ENCODE results near the gene PPP2R2B.

The PPP2R2B gene

DNA sequence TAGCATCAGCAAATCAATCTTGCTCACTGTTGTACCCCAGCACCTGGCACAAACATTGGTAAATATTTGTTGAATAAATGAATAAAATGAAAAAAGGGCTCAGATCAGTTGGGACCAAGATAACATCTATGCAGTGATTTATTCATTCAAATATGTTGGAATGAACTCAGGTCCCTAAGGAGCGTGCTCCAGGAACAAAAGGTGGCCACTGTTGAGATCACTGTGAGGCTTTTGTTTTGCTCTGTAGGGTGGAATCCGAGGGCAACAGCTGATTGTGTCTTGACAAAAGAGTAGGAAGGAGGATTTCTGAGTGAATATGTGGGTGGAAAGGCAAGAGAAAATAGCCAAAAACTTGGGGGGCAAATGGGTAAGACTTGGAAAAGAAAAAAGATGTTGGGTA is 89.7 kb downstream of the PPP2R2B start:
- H3K27me3 Mint-ChIP-seq = no peaks in the 10 kb centered on the region
- ATAC-seq (replicated peaks; ENCODE audit: extremely low read depth, poor library complexity, severe bottlenecking) (no peak), DNase-seq (ENCODE audit: low spot score in 2 of 2) (no peak)
- no peak overlapping the region for H3K27ac Mint-ChIP-seq (ENCODE audit: low read depth)
- H3K4me3 Mint-ChIP-seq = no peak overlapping the region
- H3K36me3 Mint-ChIP-seq (ENCODE audit: insufficient read depth) = peaks cover 2% of the 10 kb centered on the region
- H3K4me1 Mint-ChIP-seq = peaks cover 61% of the 10 kb centered on the region
- H3K9me3 Mint-ChIP-seq = no peaks in the 10 kb centered on the region

DNA sequence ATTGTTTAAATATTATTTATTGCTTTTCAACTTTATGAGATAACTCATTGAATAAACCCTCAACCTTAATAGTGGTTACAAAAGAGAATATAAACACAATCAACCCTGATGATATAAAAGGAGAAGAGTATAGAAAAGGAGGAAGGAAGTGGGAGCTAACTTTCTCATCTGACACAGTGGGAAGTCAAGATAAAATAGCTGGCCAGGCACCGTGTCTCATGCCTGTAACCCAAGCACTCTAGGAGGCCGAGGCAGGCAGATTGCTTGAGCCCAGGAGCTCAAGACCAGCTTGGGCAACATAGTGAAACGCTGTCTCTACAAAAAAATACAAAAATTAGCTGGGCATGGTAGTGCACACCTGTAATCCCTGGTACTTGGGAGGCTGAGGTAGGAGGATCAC is 93.5 kb downstream of the PPP2R2B start:
- peak overlapping the region; percentile 24 for H3K27ac Mint-ChIP-seq (ENCODE audit: low read depth)
- H3K27me3 Mint-ChIP-seq = no peaks in the 10 kb centered on the region
- ATAC-seq (replicated peaks; ENCODE audit: extremely low read depth, poor library complexity, severe bottlenecking) (no peak), DNase-seq (ENCODE audit: low spot score in 2 of 2) (no peak)
- peaks cover 57% of the 10 kb centered on the region for H3K4me1 Mint-ChIP-seq
- peaks cover 4% of the 10 kb centered on the region for H3K36me3 Mint-ChIP-seq (ENCODE audit: insufficient read depth)
- no peak overlapping the region for H3K4me3 Mint-ChIP-seq
- H3K9me3 Mint-ChIP-seq = no peaks in the 10 kb centered on the region

- H3K27ac Mint-ChIP-seq (ENCODE audit: low read depth) = no peak overlapping the region
- H3K27me3 Mint-ChIP-seq = no peaks in the 10 kb centered on the region
- peaks cover 39% of the 10 kb centered on the region for H3K4me1 Mint-ChIP-seq
- no peak for DNase-seq (ENCODE audit: low spot score in 2 of 2)
- H3K4me3 Mint-ChIP-seq = no peak overlapping the region
- peaks cover 6% of the 10 kb centered on the region for H3K36me3 Mint-ChIP-seq (ENCODE audit: insufficient read depth)
- H3K9me3 Mint-ChIP-seq = no peaks in the 10 kb centered on the region
- no peak for ATAC-seq (replicated peaks; ENCODE audit: extremely low read depth, poor library complexity, severe bottlenecking)
These were observed 97.4 kb downstream of the PPP2R2B start for GRCh38 chr5:146781157-146781556.

DNA sequence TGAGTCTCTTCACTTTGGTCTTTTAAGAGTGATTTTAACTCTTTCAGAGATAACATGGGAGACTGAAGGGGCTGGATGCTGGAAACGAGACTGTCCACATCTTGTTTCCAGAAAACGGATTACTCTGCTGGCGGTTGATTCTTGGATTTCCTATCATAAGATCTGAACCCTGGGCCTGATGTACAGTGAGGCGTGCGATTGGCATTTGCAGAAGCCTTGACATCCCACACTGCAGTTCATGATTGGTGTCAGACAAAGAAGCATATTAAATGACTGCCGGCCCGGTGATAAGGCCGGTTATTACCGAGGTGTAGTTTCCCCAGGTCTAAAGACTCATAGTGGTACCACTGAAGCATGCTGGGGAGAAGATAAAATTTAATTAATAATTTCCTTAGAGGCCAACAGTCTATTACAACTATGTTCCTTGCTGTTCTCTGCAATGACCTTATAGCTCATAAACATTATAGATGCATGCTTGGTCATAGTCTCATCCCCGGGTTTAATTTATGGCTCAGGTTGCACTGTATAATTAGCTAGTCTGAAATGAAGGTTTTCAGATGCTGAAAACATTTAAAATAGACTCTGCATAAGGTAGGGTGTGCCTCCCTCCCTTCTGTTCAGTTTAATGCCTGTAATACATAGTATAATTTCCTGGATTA is 99.2 kb downstream of the PPP2R2B start:
- Mint-ChIP-seq H3K4me3 (no peak overlapping the region), H3K4me1 (peaks cover 31% of the 10 kb centered on the region), H3K27me3 (no peaks in the 10 kb centered on the region), H3K27ac (ENCODE audit: low read depth) (no peak overlapping the region), H3K36me3 (ENCODE audit: insufficient read depth) (peaks cover 4% of the 10 kb centered on the region), H3K9me3 (no peaks in the 10 kb centered on the region)
- no peak for DNase-seq (ENCODE audit: low spot score in 2 of 2)
- ATAC-seq (replicated peaks; ENCODE audit: extremely low read depth, poor library complexity, severe bottlenecking) = no peak

DNA sequence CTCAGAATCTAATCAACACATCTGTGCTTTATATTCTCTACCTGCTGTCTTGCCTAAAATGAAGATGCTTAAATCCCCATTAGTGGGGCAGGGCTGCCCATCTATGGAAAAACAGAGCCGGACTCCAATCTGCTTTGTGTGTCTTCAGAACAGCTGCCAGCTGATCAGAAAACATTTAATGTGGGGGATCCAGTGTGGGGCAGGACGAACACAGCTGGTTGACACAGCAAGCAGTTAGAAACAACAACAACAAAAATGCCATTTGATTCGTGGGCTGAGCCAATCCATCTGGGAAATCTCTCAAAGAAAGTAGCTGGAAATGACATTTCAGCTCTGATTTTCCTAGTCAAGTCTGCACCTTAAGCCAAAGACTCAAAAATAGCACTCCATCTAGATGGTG is 99.8 kb downstream of the PPP2R2B start:
- H3K9me3 Mint-ChIP-seq = no peaks in the 10 kb centered on the region
- ATAC-seq (replicated peaks; ENCODE audit: extremely low read depth, poor library complexity, severe bottlenecking) (no peak), DNase-seq (ENCODE audit: low spot score in 2 of 2) (no peak)
- peaks cover 4% of the 10 kb centered on the region for H3K36me3 Mint-ChIP-seq (ENCODE audit: insufficient read depth)
- H3K4me1 Mint-ChIP-seq = peaks cover 30% of the 10 kb centered on the region
- no peak overlapping the region for H3K4me3 Mint-ChIP-seq
- no peaks in the 10 kb centered on the region for H3K27me3 Mint-ChIP-seq
- no peak overlapping the region for H3K27ac Mint-ChIP-seq (ENCODE audit: low read depth)

GRCh38 chr5:146778261-146778660 is 100.3 kb downstream of the PPP2R2B start:
- ATAC-seq (replicated peaks; ENCODE audit: extremely low read depth, poor library complexity, severe bottlenecking) = no peak
- H3K4me1 Mint-ChIP-seq = peaks cover 26% of the 10 kb centered on the region
- no peak overlapping the region for H3K27ac Mint-ChIP-seq (ENCODE audit: low read depth)
- no peaks in the 10 kb centered on the region for H3K27me3 Mint-ChIP-seq
- H3K36me3 Mint-ChIP-seq (ENCODE audit: insufficient read depth) = peaks cover 4% of the 10 kb centered on the region
- DNase-seq (ENCODE audit: low spot score in 2 of 2) = no peak
- H3K4me3 Mint-ChIP-seq = no peak overlapping the region
- no peaks in the 10 kb centered on the region for H3K9me3 Mint-ChIP-seq

- no peaks in the 10 kb centered on the region for H3K9me3 Mint-ChIP-seq
- peaks cover 2% of the 10 kb centered on the region for H3K36me3 Mint-ChIP-seq (ENCODE audit: insufficient read depth)
- H3K27ac Mint-ChIP-seq (ENCODE audit: low read depth) = no peak overlapping the region
- peaks cover 6% of the 10 kb centered on the region for H3K4me1 Mint-ChIP-seq
- ATAC-seq (replicated peaks; ENCODE audit: extremely low read depth, poor library complexity, severe bottlenecking) = no peak
- H3K4me3 Mint-ChIP-seq = no peak overlapping the region
- no peak for DNase-seq (ENCODE audit: low spot score in 2 of 2)
- H3K27me3 Mint-ChIP-seq = no peaks in the 10 kb centered on the region
These were observed 105.6 kb downstream of the PPP2R2B start for GRCh38 chr5:146772881-146773466.

- Mint-ChIP-seq H3K4me3 (no peak overlapping the region), H3K27me3 (no peaks in the 10 kb centered on the region), H3K4me1 (peaks cover 6% of the 10 kb centered on the region), H3K27ac (ENCODE audit: low read depth) (no peak overlapping the region), H3K36me3 (ENCODE audit: insufficient read depth) (no peaks in the 10 kb centered on the region), H3K9me3 (no peaks in the 10 kb centered on the region)
- DNase-seq (ENCODE audit: low spot score in 2 of 2) = no peak
- ATAC-seq (replicated peaks; ENCODE audit: extremely low read depth, poor library complexity, severe bottlenecking) = no peak
These were observed 107.6 kb downstream of the PPP2R2B start for GRCh38 chr5:146770980-146771379.

DNA sequence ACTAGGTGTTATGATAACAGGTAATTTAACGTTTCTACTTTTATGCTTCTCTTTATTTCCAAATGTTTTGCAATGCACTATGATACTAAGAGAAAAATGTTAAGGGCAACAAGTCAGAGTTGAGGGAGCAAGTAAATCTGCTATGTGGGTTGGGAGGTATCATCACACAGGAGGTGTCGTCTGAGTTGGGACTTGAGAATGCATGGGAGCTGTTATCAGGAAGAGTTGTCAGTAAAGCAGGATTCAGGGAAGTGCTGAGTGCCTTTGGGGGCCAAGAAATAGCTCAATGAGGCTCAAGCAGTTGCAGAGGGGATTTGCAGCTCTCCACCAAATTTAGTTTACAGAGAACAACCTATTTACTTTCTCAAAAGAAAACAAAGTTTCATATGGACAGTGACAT is 108.0 kb downstream of the PPP2R2B start:
- DNase-seq (ENCODE audit: low spot score in 2 of 2) (no peak), ATAC-seq (replicated peaks; ENCODE audit: extremely low read depth, poor library complexity, severe bottlenecking) (no peak)
- Mint-ChIP-seq H3K36me3 (ENCODE audit: insufficient read depth) (no peaks in the 10 kb centered on the region), H3K27me3 (no peaks in the 10 kb centered on the region), H3K4me3 (no peak overlapping the region), H3K4me1 (peaks cover 8% of the 10 kb centered on the region), H3K9me3 (no peaks in the 10 kb centered on the region), H3K27ac (ENCODE audit: low read depth) (no peak overlapping the region)

GRCh38 chr5:146767534-146767933 is 111.0 kb downstream of the PPP2R2B start:
- no peak overlapping the region for H3K4me3 Mint-ChIP-seq
- H3K9me3 Mint-ChIP-seq = no peaks in the 10 kb centered on the region
- H3K4me1 Mint-ChIP-seq = peaks cover 21% of the 10 kb centered on the region
- ATAC-seq (replicated peaks; ENCODE audit: extremely low read depth, poor library complexity, severe bottlenecking) = no peak
- DNase-seq (ENCODE audit: low spot score in 2 of 2) = no peak
- H3K36me3 Mint-ChIP-seq (ENCODE audit: insufficient read depth) = no peaks in the 10 kb centered on the region
- no peaks in the 10 kb centered on the region for H3K27me3 Mint-ChIP-seq
- H3K27ac Mint-ChIP-seq (ENCODE audit: low read depth) = no peak overlapping the region

GRCh38 chr5:146766013-146766412 is 112.5 kb downstream of the PPP2R2B start:
- Mint-ChIP-seq H3K27ac (ENCODE audit: low read depth) (peak overlapping the region; percentile 95), H3K4me3 (no peak overlapping the region), H3K27me3 (no peaks in the 10 kb centered on the region), H3K4me1 (peaks cover 21% of the 10 kb centered on the region), H3K9me3 (no peaks in the 10 kb centered on the region), H3K36me3 (ENCODE audit: insufficient read depth) (no peaks in the 10 kb centered on the region)
- ATAC-seq (replicated peaks; ENCODE audit: extremely low read depth, poor library complexity, severe bottlenecking) (no peak), DNase-seq (ENCODE audit: low spot score in 2 of 2) (no peak)

DNA sequence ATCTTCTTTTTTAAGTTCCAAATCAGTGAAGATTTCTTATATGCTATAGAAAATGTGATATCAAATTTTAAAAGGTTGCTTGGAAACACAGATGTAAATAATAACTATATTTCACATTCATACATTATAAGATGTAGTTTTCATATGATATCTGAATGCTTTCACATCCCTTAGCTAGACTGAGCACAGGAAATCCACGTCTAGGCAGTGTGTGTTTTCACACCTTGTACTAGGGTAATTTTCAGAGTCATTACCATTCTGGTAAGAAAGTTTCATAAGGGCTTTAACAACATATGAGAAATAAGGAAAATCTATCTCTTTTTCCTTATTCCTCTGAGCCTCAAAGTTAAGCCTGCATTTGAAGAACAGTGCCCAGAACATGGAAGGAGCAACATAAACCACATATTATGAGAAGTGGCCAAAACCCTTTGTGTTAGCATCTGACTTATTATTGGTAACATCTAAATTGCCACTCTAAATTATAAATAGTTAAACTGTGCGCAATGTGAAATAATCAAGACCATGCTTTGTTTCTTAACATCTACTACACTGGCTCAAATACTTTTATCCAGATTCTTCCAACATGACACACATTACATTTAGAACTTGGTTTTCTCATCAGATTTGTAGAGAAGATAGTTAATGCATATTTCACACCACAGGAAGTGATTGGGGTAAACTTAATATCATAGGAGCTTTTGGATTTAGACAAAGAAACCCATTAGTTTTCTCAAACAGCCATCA is 113.3 kb downstream of the PPP2R2B start:
- no peaks in the 10 kb centered on the region for H3K9me3 Mint-ChIP-seq
- peaks cover 27% of the 10 kb centered on the region for H3K4me1 Mint-ChIP-seq
- H3K27ac Mint-ChIP-seq (ENCODE audit: low read depth) = peak overlapping the region; percentile 95
- DNase-seq (ENCODE audit: low spot score in 2 of 2) (peak in 1 of 2 donors; percentile 28), ATAC-seq (replicated peaks; ENCODE audit: extremely low read depth, poor library complexity, severe bottlenecking) (peak; percentile 99)
- no peaks in the 10 kb centered on the region for H3K27me3 Mint-ChIP-seq
- H3K36me3 Mint-ChIP-seq (ENCODE audit: insufficient read depth) = no peaks in the 10 kb centered on the region
- H3K4me3 Mint-ChIP-seq = peak overlapping the region; percentile 24

DNA sequence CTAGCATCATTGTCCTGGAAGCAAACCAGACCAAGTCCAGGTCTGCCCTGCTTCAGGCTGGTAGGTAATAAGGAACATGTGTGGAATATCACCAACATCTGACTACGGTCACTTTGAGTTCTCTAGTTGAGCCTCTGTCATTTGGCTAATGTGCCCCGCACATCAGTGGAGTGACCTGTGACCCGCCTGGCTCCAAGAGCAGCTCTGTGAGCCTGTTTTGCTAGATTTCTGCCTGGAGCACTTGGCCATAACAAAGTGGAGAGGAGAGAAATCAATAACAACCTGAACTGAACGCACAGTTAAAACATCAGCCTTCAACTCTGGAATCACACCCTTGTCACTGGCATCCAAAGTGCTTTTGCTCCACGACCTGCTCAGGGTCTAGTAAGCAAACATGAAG is 115.7 kb downstream of the PPP2R2B start:
- Mint-ChIP-seq H3K27me3 (no peaks in the 10 kb centered on the region), H3K36me3 (ENCODE audit: insufficient read depth) (no peaks in the 10 kb centered on the region), H3K4me1 (peaks cover 36% of the 10 kb centered on the region), H3K4me3 (no peak overlapping the region), H3K9me3 (no peaks in the 10 kb centered on the region), H3K27ac (ENCODE audit: low read depth) (no peak overlapping the region)
- DNase-seq (ENCODE audit: low spot score in 2 of 2) (no peak), ATAC-seq (replicated peaks; ENCODE audit: extremely low read depth, poor library complexity, severe bottlenecking) (no peak)

All from central memory CD8-positive, alpha-beta T cell (primary cell).